ENCODE data around the gene TOMM7.
"Not testable (repeated sequence)": the region's sequence is repeated elsewhere in the genome, so short reads cannot be mapped to it uniquely, and the experiment has no call there.

The TOMM7 gene

DNA sequence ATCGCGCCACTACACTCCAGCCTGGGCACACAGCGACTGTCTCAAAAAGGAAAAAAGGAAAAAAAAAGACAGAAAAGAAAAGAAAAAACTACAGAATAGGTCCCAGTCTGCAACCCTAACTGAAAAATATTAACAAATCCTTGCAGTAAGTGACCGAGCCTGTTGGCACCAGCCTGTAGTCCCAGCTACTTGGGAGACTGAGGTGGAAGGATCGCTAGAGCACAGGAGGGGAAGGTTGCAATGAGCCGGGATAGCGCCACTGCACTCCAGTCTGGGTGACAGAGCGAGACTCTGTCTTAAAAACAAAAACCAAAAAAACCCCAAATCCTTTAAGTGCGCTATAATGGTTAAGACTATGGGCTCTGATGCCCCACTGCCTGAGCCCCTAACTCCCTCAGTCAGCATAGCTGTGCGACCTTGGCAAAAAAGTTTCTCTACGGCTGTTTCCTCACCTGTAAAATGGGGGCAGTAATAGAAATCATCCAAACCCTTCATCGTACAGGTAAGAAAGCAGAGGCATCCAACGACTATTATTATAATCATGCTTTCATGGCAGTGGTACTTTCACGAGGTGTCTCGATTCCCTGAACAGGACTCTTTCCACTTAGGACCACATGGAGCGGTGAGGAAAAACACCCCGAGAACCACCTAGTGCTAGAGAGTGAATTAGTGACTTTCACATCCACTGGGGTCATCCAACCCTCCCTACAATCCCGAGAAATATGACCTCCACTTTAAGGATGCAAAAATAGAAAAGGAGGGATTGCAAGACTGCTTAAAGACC lies 755 bp downstream of the TOMM7 start:
- Mint-ChIP-seq H3K4me3 (peak overlapping the region; percentile 98), H3K4me1 (ENCODE audit: low read depth) (peaks cover 44% of the 10 kb centered on the region), H3K27ac (peak overlapping the region; percentile 97), H3K36me3 (ENCODE audit: low read depth) (peaks cover 41% of the 10 kb centered on the region), H3K9me3 (no peaks in the 10 kb centered on the region), H3K27me3 (peaks cover 22% of the 10 kb centered on the region)
- DNase-seq, result peak; percentile 35

DNA sequence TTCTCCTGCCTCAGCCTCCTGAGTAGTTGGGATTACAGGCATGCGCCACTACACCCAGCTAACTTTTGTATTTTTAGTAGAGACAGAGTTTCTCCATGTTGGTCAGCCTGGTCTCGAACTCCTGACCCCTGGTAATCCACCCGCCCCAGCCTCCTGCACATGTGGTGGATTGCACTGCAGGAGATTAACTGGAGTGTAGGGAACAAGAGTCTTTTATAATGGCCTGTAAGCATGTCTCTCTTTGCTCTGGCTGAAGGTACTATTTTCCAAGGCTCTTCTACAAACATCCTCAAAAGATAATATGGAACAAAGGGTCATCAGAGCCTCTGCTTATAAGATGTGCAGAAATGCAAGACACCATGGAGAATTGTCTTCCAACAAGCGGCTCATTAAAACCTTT lies 3.2 kb downstream of the TOMM7 start:
- H3K36me3 Mint-ChIP-seq (ENCODE audit: low read depth), result peaks cover 64% of the 10 kb centered on the region

GRCh38 chr7:22814261-22815208 lies 8.1 kb downstream of the TOMM7 start:
- Mint-ChIP-seq H3K4me1 (ENCODE audit: low read depth) (peaks cover 36% of the 10 kb centered on the region), H3K9me3 (no peaks in the 10 kb centered on the region), H3K36me3 (ENCODE audit: low read depth) (peaks cover 83% of the 10 kb centered on the region), H3K27ac (peak overlapping the region; percentile 55), H3K27me3 (no peaks in the 10 kb centered on the region), H3K4me3 (no peak overlapping the region)
- no peak for DNase-seq

More for the DNA sequence above, 3.2 kb downstream of the TOMM7 start:
- H3K4me3 Mint-ChIP-seq, result peak overlapping the region; percentile 13
- H3K4me1 Mint-ChIP-seq (ENCODE audit: low read depth), result peaks cover 62% of the 10 kb centered on the region
- no peaks in the 10 kb centered on the region for H3K9me3 Mint-ChIP-seq
- H3K27me3 Mint-ChIP-seq, result peaks cover 9% of the 10 kb centered on the region
- no peak for DNase-seq
- H3K27ac Mint-ChIP-seq, result peak overlapping the region; percentile 97

GRCh38 chr7:22812353-22812752 lies 10.3 kb downstream of the TOMM7 start:
- Mint-ChIP-seq H3K27me3 (no peaks in the 10 kb centered on the region), H3K4me1 (ENCODE audit: low read depth) (peaks cover 22% of the 10 kb centered on the region), H3K36me3 (ENCODE audit: low read depth) (peaks cover 68% of the 10 kb centered on the region), H3K9me3 (no peaks in the 10 kb centered on the region), H3K27ac (peak overlapping the region; percentile 45), H3K4me3 (no peak overlapping the region)
- no peak for DNase-seq

- H3K27me3 Mint-ChIP-seq, result no peaks in the 10 kb centered on the region
- no peak overlapping the region for H3K4me3 Mint-ChIP-seq
- H3K4me1 Mint-ChIP-seq (ENCODE audit: low read depth), result peaks cover 22% of the 10 kb centered on the region
- no peak for DNase-seq
- H3K36me3 Mint-ChIP-seq (ENCODE audit: low read depth), result peaks cover 63% of the 10 kb centered on the region
- H3K27ac Mint-ChIP-seq, result peak overlapping the region; percentile 26
- H3K9me3 Mint-ChIP-seq, result no peaks in the 10 kb centered on the region
Measured at GRCh38 chr7:22811746-22812280, 10.8 kb downstream of the TOMM7 start.

DNA sequence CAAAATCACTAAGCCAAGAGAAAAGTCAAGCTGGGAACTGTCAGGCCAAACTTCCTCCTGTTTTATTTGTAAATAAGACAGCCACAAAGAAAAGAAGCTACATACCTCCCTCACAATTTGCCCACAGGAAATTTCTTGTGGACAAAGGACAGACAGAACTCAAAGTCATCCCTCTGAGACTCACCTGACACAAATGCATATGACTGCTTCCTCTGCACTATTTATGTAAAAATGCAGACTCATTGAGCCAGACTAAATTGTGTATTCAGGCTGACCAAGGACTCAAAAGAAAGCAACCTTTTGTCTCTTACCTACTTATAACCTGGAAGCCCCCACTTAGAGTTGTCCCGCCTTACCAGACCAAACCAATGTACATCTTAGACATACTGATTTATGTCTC lies 11.8 kb downstream of the TOMM7 start:
- H3K27ac Mint-ChIP-seq, result peak overlapping the region; percentile 69
- H3K36me3 Mint-ChIP-seq (ENCODE audit: low read depth), result peaks cover 53% of the 10 kb centered on the region
- peaks cover 15% of the 10 kb centered on the region for H3K4me1 Mint-ChIP-seq (ENCODE audit: low read depth)
- no peak for DNase-seq
- no peak overlapping the region for H3K4me3 Mint-ChIP-seq
- H3K9me3 Mint-ChIP-seq, result no peaks in the 10 kb centered on the region
- H3K27me3 Mint-ChIP-seq, result no peaks in the 10 kb centered on the region

GRCh38 chr7:22809902-22810642 lies 12.6 kb downstream of the TOMM7 start:
- Mint-ChIP-seq H3K36me3 (ENCODE audit: low read depth) (peaks cover 46% of the 10 kb centered on the region), H3K9me3 (no peaks in the 10 kb centered on the region), H3K27me3 (no peaks in the 10 kb centered on the region), H3K27ac (peak overlapping the region; percentile 27), H3K4me3 (no peak overlapping the region), H3K4me1 (ENCODE audit: low read depth) (peaks cover 9% of the 10 kb centered on the region)
- no peak for DNase-seq

- no peak overlapping the region for H3K27ac Mint-ChIP-seq
Measured at GRCh38 chr7:22808140-22808539, 14.5 kb downstream of the TOMM7 start.

DNA sequence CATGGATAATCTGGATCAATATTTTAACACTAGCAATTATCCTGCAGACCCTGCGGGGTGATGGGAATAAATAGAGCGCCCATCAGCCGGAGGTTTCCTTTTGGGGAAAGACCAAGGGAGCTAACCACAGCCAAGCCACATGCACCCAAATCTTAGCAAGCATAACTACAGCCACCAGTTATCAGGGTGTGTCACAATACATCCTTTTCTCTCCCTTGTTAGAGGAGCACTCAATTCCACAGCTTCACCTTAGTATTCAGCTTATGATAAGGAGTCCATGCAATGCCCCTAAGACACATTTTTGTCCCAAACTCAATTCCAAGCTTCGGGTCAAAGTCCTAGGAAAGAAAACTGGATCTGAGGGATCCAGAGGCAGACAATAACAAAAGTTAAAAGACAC lies 15.9 kb downstream of the TOMM7 start:
- Mint-ChIP-seq H3K27ac (no peak overlapping the region), H3K9me3 (no peaks in the 10 kb centered on the region), H3K27me3 (peaks cover 3% of the 10 kb centered on the region), H3K4me3 (no peak overlapping the region), H3K4me1 (ENCODE audit: low read depth) (peaks cover 2% of the 10 kb centered on the region), H3K36me3 (ENCODE audit: low read depth) (peaks cover 15% of the 10 kb centered on the region)
- DNase-seq, result no peak

More at GRCh38 chr7:22808140-22808539, 14.5 kb downstream of the TOMM7 start:
- DNase-seq, result no peak
- peaks cover 29% of the 10 kb centered on the region for H3K36me3 Mint-ChIP-seq (ENCODE audit: low read depth)
- no peaks in the 10 kb centered on the region for H3K9me3 Mint-ChIP-seq
- no peak overlapping the region for H3K4me3 Mint-ChIP-seq
- peaks cover 2% of the 10 kb centered on the region for H3K4me1 Mint-ChIP-seq (ENCODE audit: low read depth)
- H3K27me3 Mint-ChIP-seq, result no peaks in the 10 kb centered on the region

GRCh38 chr7:22805227-22805626 lies 17.4 kb downstream of the TOMM7 start:
- H3K4me3 Mint-ChIP-seq, result no peak overlapping the region
- no peak for DNase-seq
- H3K27me3 Mint-ChIP-seq, result peaks cover 3% of the 10 kb centered on the region
- peaks cover 2% of the 10 kb centered on the region for H3K4me1 Mint-ChIP-seq (ENCODE audit: low read depth)
- peaks cover 1% of the 10 kb centered on the region for H3K36me3 Mint-ChIP-seq (ENCODE audit: low read depth)
- H3K27ac Mint-ChIP-seq, result no peak overlapping the region
- H3K9me3 Mint-ChIP-seq, result no peaks in the 10 kb centered on the region

DNA sequence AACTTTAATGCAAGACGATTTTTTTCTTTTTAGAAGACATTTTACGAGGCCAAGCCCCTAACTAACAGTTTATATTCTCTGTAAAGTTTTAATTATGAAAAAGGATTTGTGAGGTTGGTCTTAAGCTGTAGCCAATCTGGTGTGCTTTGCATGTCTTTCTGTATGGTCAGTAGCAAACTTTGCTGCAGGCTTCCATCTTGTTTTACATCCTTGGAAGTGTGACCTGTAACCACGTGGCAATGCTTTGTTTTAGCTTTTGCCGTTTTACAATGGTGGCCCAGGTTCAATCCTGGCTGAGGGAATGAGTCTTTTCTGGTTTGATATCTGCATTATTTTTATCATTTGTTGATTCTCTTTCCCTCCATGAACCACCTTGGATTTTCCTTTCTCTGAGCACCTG lies 19.8 kb downstream of the TOMM7 start:
- not testable (repeated sequence) for DNase-seq; H3K36me3 Mint-ChIP-seq (ENCODE audit: low read depth); H3K27me3 Mint-ChIP-seq; H3K9me3 Mint-ChIP-seq; H3K27ac Mint-ChIP-seq; H3K4me1 Mint-ChIP-seq (ENCODE audit: low read depth); H3K4me3 Mint-ChIP-seq

GRCh38 chr7:22802426-22802825 lies 20.2 kb downstream of the TOMM7 start:
- peaks cover 3% of the 10 kb centered on the region for H3K27me3 Mint-ChIP-seq

GRCh38 chr7:22801912-22802311 lies 20.7 kb downstream of the TOMM7 start:
- Mint-ChIP-seq H3K4me3 (no peak overlapping the region), H3K27me3 (peaks cover 3% of the 10 kb centered on the region), H3K36me3 (ENCODE audit: low read depth) (no peaks in the 10 kb centered on the region), H3K4me1 (ENCODE audit: low read depth) (no peaks in the 10 kb centered on the region), H3K9me3 (no peaks in the 10 kb centered on the region), H3K27ac (no peak overlapping the region)
- no peak for DNase-seq

More at GRCh38 chr7:22802426-22802825, 20.2 kb downstream of the TOMM7 start:
- no peaks in the 10 kb centered on the region for H3K36me3 Mint-ChIP-seq (ENCODE audit: low read depth)
- no peaks in the 10 kb centered on the region for H3K9me3 Mint-ChIP-seq
- no peak overlapping the region for H3K4me3 Mint-ChIP-seq
- no peak for DNase-seq
- H3K27ac Mint-ChIP-seq, result no peak overlapping the region
- H3K4me1 Mint-ChIP-seq (ENCODE audit: low read depth), result no peaks in the 10 kb centered on the region

- H3K4me3 Mint-ChIP-seq, result no peak overlapping the region
- no peaks in the 10 kb centered on the region for H3K4me1 Mint-ChIP-seq (ENCODE audit: low read depth)
- peaks cover 3% of the 10 kb centered on the region for H3K27me3 Mint-ChIP-seq
- no peaks in the 10 kb centered on the region for H3K9me3 Mint-ChIP-seq
- no peak overlapping the region for H3K27ac Mint-ChIP-seq
- DNase-seq, result no peak
- H3K36me3 Mint-ChIP-seq (ENCODE audit: low read depth), result no peaks in the 10 kb centered on the region
Measured at GRCh38 chr7:22799633-22800032, 23.0 kb downstream of the TOMM7 start.

Data from activated T-cell treated with anti-CD3 and anti-CD28 coated beads, Interleukin-2, amount 50 U/mL, for 24 hours (primary cell).